ENCODE measurements around the gene RASGRF2.

RASGRF2 gene

GRCh38 chr5:80989883-80990282, 29.7 kb downstream of the RASGRF2 start:
- Histone ChIP-seq H3K27me3 (no peaks in the 10 kb centered on the region), H3K9me3 (no peaks in the 10 kb centered on the region), H3K36me3 (no peaks in the 10 kb centered on the region), H3K4me3 (ENCODE audit: low read depth, low read length) (no peak overlapping the region), H3K4me1 (no peaks in the 10 kb centered on the region)
- DNase-seq, result no peak
- TF ChIP-seq CTCF (IDR thresholded peaks at IDR 0.05; ENCODE audit: low read depth, low read length), result no peak

- no peak overlapping the region for H3K4me3 ChIP-seq (ENCODE audit: low read depth, low read length)
- DNase-seq, result no peak
- H3K36me3 ChIP-seq, result no peaks in the 10 kb centered on the region
- no peaks in the 10 kb centered on the region for H3K27me3 ChIP-seq
- no peak for TF ChIP-seq CTCF (IDR thresholded peaks at IDR 0.05; ENCODE audit: low read depth, low read length)
- no peaks in the 10 kb centered on the region for H3K4me1 ChIP-seq
- H3K9me3 ChIP-seq, result no peaks in the 10 kb centered on the region
Observed at GRCh38 chr5:80990527-80990926, 30.4 kb downstream of the RASGRF2 start.

GRCh38 chr5:80990971-80991370, 30.8 kb downstream of the RASGRF2 start:
- no peak overlapping the region for H3K4me3 ChIP-seq (ENCODE audit: low read depth, low read length)
- no peaks in the 10 kb centered on the region for H3K27me3 ChIP-seq
- H3K9me3 ChIP-seq, result no peaks in the 10 kb centered on the region
- H3K4me1 ChIP-seq, result no peaks in the 10 kb centered on the region
- no peaks in the 10 kb centered on the region for H3K36me3 ChIP-seq
- TF ChIP-seq CTCF (IDR thresholded peaks at IDR 0.05; ENCODE audit: low read depth, low read length), result no peak
- DNase-seq, result no peak

GRCh38 chr5:80995908-80996307, 35.7 kb downstream of the RASGRF2 start:
- no peaks in the 10 kb centered on the region for H3K27me3 ChIP-seq

GRCh38 chr5:80998590-80998979, 38.4 kb downstream of the RASGRF2 start:
- Histone ChIP-seq H3K4me3 (ENCODE audit: low read depth, low read length) (no peak overlapping the region), H3K9me3 (no peaks in the 10 kb centered on the region), H3K36me3 (no peaks in the 10 kb centered on the region), H3K4me1 (no peaks in the 10 kb centered on the region), H3K27me3 (no peaks in the 10 kb centered on the region)
- no peak for TF ChIP-seq CTCF (IDR thresholded peaks at IDR 0.05; ENCODE audit: low read depth, low read length)
- no peak for DNase-seq

More at GRCh38 chr5:80995908-80996307, 35.7 kb downstream of the RASGRF2 start:
- no peak for TF ChIP-seq CTCF (IDR thresholded peaks at IDR 0.05; ENCODE audit: low read depth, low read length)
- H3K4me3 ChIP-seq (ENCODE audit: low read depth, low read length), result no peak overlapping the region
- H3K4me1 ChIP-seq, result no peaks in the 10 kb centered on the region
- no peaks in the 10 kb centered on the region for H3K9me3 ChIP-seq
- no peak for DNase-seq
- no peaks in the 10 kb centered on the region for H3K36me3 ChIP-seq

GRCh38 chr5:81003811-81004386, 43.7 kb downstream of the RASGRF2 start:
- Histone ChIP-seq H3K36me3 (no peaks in the 10 kb centered on the region), H3K27me3 (no peaks in the 10 kb centered on the region), H3K4me3 (ENCODE audit: low read depth, low read length) (no peak overlapping the region), H3K4me1 (no peaks in the 10 kb centered on the region), H3K9me3 (no peaks in the 10 kb centered on the region)
- DNase-seq, result no peak
- no peak for TF ChIP-seq CTCF (IDR thresholded peaks at IDR 0.05; ENCODE audit: low read depth, low read length)
